UCSD-AML1 (cell line): ENCODE measurements around the gene FADS6.
A peak's percentile ranks its signal among the peaks of the same experiment; 100 is the strongest.
"Not testable (repeated sequence)": the region's sequence is repeated elsewhere in the genome, so short reads cannot be mapped to it uniquely, and the experiment has no call there.

Experiments
- DNase-seq: peaks from one replicate; lab custom pipeline; 2025; ENCODE audit not compliant: unreplicated experiment; lab: John Stamatoyannopoulos, UW

Gene FADS6

GRCh38 chr17:74921026-74921681, 27.7 kb upstream of the FADS6 start:
- DNase-seq, result no peak

DNA sequence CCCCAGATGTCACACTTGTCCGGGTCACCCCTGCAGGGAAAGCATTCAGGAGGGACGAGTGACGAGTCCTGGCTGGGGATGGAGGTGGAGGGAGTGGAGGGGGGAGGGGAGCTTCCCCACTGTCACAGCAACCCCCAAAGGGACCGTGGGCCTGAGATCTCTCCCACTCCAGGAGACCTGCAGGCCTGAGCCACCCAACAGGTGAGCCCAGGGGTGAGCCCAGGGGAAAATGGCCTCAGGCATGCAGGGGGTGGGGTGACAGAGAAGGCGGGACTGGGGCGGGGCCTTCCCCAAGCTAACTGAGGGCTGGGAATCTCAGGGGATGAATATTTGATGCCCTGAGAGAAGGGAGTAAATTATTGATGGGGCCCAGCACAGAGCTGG, 27.2 kb upstream of the FADS6 start:
- DNase-seq, result no peak

GRCh38 chr17:74920306-74920620, 26.8 kb upstream of the FADS6 start:
- DNase-seq, result no peak

- DNase-seq, result no peak
Measured at GRCh38 chr17:74919440-74920305, 26.2 kb upstream of the FADS6 start.

GRCh38 chr17:74918906-74919305, 25.5 kb upstream of the FADS6 start:
- no peak for DNase-seq

GRCh38 chr17:74917430-74917829, 24.0 kb upstream of the FADS6 start:
- DNase-seq, result peak; percentile 28

- no peak for DNase-seq
Measured at GRCh38 chr17:74916851-74917199, 23.4 kb upstream of the FADS6 start.

GRCh38 chr17:74916136-74916850, 22.9 kb upstream of the FADS6 start:
- no peak for DNase-seq

GRCh38 chr17:74911423-74911822, 18.0 kb upstream of the FADS6 start:
- DNase-seq, result not testable (repeated sequence)

- DNase-seq, result not testable (repeated sequence)
Measured at GRCh38 chr17:74909097-74909496, 15.7 kb upstream of the FADS6 start.

DNA sequence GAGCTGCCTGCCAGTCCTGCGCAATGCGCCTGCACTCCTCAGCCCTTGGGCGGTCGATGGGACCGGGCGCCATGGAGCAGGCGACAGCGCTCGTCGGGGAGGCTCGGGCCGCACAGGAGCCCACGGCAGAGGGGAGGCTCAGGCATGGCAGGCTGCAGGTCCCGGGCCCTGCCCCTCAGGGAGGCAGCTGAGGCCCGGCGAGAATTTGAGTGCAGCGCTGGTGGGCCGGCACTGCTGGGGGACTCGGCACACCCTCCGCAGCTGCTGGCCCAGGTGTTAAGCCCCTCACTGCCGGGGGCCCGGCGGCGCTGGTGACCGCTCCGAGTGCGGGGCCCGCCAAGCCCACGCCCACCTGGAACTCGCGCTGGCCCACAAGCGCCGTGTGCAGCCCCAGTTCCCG, 13.6 kb upstream of the FADS6 start:
- no peak for DNase-seq

DNA sequence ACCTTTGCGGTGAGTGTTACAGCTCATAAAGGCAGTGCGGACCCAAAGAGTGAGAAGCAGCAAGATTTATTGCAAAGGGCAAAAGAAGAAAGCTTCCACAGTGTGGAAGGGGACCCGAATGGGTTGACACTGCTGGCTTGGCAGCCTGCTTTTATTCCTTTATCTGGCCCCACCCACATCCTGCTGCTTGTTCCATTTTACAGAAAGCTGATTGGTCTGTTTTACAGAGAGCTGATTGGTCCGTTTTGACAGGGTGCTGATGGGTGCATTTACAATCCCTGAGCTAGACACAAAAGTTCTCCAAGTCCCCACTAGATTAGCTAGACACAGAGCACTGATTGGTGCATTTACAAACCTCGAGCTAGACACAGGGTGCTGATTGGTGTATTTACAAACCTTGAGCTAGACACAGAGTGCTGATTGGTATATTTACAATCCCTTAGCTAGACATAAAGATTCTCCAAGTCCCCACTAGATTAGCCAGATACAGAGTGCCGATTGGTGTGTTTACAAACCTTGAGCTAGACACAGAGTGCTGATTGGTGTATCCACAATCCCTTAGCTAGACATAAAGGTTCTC, 12.9 kb upstream of the FADS6 start:
- DNase-seq, result not testable (repeated sequence)

DNA sequence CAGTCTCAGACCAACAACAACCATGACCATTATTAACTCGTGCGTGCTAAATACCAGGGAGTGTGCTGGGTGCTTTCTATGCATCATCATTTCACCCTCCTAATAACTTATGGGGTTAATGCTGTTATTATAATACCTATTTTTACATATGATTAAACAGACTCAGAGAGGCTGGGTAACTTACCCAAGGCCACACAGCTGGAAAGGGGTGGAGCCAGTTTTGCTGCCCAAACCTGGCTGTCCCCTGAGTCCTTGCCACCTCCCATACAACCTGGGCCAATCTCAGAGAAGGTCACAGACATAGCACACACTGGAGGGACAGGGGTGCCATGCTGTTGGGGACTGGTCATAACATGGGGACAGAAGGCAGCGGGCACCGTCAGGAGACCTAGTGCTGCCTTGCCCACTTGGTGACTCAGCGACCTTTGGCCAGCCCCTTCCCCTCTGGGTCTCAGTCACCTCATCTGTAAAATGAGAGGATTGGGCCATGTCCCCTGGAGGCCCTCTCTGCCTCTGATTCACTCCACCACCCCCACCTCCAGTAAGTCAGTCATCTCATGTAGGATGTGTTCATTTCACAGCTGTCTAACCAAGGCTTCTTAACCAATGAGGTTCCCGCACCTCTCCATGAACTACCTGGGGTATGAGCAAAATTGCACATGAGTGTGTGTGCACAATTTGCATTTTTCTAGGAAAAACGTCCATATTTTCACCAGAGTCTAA, 11.4 kb upstream of the FADS6 start:
- no peak for DNase-seq

DNA sequence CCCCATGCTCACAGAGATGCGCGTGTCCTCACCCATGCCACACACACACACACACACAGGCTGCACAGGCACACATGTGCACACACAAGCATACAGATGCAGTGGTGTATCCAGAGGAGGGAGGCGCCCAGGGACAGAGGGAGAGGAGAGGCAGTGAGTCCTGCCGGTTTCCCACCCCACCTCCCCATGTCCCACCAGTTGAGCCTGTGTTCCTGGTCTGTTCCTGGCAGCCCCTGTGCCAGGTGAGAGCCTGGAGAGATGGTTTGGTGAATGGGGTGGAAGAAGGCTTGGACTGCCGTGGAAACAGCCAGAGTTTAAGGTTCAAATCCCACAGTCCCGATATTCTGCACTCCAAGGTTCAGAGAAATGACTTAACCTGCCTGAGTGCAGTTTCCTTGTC, 10.2 kb upstream of the FADS6 start:
- no peak for DNase-seq

DNA sequence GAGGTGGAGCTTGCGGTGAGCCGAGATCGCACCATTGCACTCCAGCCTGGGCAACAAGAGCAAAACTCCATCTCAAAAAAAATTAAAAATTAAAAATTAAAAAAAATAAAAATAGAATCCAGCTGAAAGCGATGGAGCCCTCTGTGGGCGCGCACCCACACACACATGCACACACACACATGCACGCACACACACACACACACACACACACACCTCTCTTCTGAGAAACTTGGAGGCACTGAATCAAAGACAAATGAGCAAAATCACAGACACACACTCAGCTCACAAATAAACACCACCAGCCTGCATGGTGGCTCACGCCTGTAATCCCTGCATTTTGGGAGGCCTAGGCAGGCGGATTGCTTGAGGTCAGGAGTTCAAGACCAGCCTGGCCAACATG, 9.6 kb upstream of the FADS6 start:
- no peak for DNase-seq

GRCh38 chr17:74901353-74902135, 8.1 kb upstream of the FADS6 start:
- no peak for DNase-seq

DNA sequence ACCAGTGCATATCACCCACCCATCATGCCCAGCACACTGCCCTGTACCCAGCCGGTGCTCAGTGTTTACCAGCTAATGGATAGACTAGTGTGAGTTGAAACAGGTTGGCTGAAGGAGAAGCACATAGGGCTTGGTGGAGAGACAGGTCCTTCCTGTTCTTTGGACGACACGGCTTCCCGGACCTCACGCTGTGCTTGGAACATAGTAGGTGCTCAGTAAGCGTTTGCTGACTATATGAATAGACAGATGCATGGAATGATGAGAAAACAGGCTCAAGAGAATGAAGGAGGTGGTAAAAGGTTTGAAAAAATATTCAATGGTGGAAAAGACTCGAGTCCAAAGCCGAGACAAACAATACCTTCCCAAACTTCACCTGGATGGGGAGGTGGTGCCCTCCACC, 6.8 kb upstream of the FADS6 start:
- no peak for DNase-seq

DNA sequence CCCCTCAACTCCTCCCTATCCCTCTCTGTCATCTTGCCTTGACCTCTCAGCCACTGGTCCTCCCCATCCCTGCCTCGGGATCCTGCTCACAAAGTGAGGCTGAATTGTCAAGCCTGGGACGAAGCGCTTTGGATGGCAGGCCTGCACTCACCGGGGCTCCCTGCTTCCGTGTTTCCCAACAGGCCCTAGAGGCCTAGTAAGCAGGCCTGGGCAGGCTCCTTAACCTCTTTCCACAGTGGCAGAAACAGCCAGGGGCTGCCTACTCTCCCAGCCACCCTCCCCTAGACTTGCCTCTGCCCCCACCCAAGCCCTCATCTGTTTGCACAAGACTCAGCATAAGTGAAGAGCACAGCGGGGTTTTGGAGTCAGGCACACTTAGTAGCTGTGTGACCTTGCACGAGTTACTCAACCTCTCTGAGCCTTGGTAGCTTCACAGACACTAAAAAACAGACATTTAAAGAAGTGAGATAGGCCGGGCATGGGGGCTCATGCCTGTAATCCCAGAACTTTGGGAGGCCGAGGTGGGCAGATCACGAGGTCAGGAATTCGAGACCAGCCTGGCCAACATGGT, 5.0 kb upstream of the FADS6 start:
- DNase-seq, result no peak

GRCh38 chr17:74893936-74894671, 671 bp upstream of the FADS6 start:
- DNase-seq, result no peak
